ENCODE results near the gene MYO7A. TPM values are rescaled to one million over a fixed set of nuclear protein-coding genes. Genes with fewer than 3 reads are reported as not detected.

Gene MYO7A
- total RNA-seq, 1 experiment from 2014 or later, result 0.75 TPM

DNA sequence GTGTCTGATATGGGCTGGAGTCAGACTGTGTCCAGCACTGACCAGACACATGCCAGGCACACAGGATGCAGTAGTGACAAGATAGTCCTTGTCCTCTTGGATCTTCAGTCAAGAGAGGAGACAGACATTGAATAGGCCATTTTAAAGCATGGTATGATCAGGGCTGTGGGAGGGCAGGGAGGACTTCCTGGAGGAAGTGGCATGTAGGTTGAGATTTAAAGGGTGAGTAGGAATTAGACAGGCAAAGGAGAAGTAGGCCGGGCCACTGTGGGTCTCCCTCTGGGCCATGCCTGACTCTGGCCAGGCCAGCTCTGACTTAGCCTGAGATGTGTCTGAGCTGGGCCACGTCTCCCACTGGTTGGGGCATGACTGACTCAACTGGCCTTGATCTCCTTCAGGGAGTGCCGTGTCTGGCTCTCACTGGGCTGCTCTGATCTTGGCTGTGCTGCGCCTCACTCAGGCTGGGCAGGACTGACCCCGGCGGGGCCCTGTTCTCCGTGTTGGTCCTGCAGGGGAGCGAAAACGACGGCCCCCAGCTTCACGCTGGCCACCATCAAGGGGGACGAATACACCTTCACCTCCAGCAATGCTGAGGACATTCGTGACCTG is 71.2 kb downstream of the MYO7A start:
- no peak for DNase-seq (ENCODE audit: low read depth)

DNA sequence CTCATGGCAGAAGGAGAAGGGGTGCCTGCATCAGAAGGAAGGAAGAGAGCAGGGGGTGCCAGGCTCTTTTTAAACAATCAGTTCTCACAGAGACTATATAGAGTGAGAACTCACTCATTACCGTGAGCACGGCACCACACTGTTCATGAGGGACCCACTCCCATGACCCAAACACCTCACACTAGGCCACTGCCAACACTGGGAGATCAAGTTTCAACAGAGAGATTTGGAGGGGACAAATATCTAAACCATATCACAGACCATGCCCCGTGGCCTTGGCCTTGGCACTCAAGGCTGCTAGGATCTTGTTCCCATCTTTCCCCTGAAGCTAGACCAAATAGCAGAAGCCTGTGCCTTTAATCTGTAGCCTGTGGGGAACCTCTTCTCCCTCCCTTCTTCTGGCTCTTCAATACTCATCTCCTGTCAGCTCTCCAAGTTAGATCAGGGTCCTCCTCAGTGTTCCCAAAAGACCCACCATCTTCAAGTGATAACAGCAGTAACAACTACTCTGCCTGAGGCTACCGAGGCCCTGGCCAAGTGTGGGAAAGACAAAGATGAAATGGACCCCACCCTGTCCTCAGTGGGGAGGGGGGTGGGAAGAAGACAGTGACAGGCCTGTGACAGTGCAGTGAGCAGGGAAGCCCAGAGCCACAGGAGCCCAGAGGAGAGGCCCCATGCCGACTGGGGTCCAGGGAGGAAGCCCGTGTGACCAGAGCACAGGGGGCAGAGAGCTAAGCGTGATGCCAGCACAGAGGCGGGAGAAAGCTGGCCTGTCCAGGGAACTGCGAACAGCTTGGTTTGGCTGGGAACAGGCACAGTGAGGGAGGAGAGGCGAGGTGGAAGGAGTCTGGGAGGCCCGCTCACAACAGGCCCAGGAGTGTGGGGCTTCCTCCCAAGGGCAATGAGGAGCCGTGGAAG is 72.6 kb downstream of the MYO7A start:
- DNase-seq (ENCODE audit: low read depth), result no peak

- no peak for DNase-seq (ENCODE audit: low read depth)
Measured at GRCh38 chr11:77201370-77201769, 73.3 kb downstream of the MYO7A start.

DNA sequence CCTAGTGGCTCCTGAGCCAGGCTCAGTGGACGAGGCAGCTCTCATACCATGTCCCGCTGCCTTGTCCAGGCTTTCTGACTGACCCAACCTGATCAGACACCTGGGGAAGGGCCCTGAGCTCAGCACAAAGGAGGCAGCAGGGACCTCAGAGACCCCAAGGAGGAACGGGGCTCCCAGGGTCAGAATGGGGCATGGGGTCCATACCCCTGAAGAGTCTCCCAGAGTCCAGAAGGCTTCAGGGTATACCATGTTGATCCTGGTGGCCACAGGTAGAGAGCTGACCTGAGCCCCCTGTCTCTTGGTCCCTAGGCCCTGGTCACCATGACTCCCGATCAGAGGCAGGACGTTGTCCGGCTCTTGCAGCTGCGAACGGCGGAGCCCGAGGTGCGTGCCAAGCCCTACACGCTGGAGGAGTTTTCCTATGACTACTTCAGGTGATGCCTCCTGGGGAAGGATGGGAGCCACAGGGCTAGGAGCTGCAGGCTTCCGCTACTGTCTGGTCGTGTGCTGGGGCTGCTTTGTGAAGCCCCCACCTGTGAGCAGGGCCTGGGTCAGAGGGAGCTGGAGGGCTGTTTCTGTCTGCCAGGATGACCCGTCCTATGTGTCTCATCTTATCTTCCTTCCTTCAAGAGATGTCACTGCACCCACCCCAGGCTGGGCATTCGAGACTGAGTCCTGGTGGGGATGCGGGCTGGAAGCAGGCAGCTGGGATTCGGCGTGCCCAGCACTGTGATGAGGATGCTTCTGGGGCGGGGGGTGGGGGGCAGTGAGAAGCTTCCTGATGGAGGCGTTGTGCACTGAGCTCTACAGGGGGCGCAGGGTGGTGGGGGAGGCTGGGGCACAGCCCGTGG is 74.2 kb downstream of the MYO7A start:
- DNase-seq (ENCODE audit: low read depth), result no peak

GRCh38 chr11:77202941-77203900 is 75.2 kb downstream of the MYO7A start:
- DNase-seq (ENCODE audit: low read depth), result no peak

DNA sequence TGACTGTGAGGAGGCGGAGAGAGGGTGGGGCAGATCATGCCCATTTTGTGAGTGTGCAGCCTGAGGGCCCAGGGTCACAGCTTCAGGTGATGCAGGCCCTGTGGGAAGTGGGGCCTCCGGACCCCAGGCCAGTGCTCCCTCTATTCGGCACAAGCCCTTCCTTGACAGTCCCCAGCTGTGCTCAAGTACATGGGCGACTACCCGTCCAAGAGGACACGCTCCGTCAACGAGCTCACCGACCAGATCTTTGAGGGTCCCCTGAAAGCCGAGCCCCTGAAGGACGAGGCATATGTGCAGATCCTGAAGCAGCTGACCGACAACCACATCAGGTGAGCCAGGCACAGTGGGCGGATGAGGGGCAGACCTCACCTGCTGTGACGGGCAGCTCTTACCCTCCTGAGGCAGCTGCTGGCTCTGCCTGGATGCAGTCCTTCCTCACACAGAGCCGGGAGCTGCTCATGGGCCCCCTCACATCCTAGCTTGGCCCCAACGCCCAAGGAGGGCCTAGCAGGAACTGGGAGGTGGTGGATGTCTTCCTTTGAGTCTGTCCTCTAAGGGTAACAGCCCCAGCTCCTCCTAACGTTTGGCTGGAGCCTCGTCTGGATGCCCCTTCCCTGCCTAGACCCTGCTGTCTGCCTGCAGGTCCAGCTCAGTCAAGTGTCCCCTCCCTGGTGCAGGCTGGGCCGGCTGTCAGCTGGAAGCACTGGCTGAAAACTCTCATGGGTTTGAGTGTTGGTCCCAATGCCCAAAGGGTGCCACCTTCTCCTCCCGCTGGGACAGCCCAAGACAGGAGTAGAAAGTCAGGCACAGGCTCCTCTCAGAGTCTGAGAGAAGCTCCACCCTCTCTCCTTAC is 76.1 kb downstream of the MYO7A start:
- DNase-seq (ENCODE audit: low read depth), result no peak

DNA sequence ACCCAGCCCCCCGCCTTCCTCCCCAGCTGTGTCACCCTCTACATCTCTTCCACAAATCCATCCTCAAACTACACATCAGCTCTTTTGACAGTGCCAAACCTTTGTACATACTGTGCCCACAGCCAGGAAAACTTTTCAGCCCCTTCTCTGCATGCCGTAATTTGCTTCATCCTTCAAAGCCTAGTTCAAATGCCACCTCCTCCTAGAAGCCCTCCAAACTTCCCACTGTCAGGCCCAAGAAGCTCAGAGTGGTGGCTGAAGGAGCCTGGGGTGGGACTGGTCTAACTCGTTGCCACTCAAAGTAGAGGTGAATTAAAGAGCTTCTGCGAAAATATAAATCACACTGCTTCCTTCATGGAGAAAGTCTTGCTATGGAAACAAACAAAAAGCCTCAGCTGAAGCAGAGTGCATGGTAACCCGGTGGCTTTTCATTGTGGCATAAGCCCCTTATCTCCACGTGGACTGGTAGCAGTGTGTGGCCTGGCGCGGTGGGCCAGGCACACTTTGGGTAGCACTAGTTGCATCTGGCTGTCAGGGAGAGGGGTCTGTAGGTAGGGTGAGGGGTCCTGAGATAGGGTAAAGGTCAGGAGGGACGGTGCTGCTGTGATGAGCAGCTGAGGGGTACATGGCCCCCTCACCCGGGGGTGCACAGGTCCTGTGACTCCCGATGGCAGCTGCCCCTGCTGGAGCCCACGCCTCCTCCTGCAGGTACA is 76.9 kb downstream of the MYO7A start:
- no peak for DNase-seq (ENCODE audit: low read depth)

GRCh38 chr11:77205467-77206263 is 77.6 kb downstream of the MYO7A start:
- DNase-seq (ENCODE audit: low read depth), result no peak

DNA sequence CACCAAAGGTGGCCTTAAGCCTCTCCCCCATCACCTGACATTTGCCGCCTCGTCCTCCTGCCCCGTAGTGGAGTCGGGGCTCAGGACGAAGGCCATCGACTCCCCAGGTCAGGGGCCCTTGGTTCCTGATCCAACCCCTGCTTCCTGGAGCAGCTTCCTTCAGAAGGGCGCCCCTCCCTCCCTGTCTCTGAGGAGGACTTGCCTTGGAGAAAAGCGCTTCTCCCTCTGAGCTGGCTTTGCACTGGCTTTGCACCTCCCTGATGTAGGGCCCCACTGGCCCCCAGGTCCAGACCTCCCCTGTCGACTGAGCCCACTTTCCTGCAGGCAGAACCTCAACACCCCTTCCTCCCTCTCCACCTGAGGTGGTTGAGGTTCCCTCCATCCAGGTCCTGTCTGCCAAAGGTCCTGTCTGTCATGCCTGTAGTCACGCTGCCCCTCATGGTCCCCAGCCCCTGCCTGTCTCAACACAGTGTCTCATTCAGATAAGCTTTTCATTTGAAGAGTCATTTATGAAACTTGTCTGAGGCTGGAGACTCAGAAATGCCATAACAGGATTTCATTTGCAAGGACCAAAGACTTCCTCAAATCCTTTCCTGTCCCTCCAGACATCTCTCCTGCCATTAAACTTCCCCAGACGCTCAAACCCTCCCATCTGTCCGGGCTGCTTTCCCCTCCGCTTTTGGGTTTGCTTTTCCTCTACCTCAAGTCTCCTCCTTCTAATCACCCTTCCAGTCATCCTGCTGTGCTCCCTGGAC is 78.4 kb downstream of the MYO7A start:
- no peak for DNase-seq (ENCODE audit: low read depth)

- DNase-seq (ENCODE audit: low read depth), result no peak
Measured at GRCh38 chr11:77207019-77207485, 79.0 kb downstream of the MYO7A start.

- peak; percentile 26 for DNase-seq (ENCODE audit: low read depth)
Measured at GRCh38 chr11:77207618-77208313, 79.7 kb downstream of the MYO7A start.

DNA sequence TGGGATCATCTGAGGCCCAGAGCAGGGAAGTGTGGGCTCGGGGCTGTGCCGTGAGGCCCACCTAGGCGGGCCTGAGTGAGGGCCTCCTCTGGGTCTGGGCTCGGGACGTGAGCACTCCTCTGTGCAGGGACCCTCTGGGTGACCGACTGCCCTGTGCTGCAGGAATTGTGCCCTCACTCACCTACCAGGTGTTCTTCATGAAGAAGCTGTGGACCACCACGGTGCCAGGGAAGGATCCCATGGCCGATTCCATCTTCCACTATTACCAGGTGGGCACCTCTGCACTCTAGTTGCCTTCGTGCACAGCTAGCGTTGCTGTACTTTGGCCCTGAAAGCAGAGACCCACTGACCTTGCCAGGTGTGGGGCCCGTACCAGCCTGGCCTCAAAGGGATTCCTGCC is 80.5 kb downstream of the MYO7A start:
- no peak for DNase-seq (ENCODE audit: low read depth)

DNA sequence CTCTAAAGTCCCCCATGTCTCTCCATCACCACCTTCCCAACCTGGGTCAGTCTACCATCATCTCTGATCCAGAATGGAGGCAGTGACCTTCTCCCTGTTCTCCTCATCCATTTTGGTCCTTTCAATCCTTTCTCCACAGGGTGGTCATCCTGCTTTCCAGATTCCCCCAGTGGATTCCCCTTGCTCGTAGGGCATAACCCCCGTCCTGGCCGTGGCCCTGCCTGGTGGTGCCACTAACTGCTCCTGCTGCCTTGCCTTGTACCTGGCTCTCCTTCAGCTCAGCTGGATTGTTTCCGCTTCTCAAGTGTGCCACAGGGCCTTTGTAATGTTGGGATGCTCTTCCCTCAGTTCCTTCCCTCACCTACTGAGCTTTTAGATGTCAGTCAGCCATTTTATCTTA is 81.6 kb downstream of the MYO7A start:
- DNase-seq (ENCODE audit: low read depth), result no peak

GRCh38 chr11:77211040-77211451 is 83.0 kb downstream of the MYO7A start:
- no peak for DNase-seq (ENCODE audit: low read depth)

DNA sequence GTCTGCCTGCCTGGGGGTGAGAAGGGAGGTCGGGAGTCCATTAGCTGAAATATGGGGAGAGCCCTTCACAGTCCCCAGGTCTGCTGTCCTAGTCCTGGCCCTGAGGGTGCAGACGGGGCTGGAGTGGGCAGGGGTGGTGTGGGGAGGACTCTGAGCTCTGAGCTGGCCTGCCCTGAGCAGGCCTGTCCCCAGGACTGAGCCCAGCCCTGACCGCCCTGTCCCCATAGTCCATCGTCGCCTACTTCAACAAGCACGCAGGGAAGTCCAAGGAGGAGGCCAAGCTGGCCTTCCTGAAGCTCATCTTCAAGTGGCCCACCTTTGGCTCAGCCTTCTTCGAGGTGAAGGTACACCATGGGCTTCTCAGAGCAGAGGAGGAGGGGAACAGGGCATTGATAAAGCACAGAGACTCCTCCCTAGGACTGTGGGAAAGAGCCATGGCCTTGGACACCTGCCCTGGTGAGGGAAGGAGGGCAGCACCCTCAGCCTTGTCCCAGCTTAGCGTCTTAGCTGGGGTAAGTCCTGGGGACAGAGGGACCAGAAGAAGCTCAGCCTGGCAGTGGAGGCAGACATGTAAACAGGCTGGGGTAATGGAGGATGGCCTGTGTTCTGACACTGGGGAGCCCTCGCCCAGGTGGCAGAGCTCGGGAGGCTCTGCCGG is 83.7 kb downstream of the MYO7A start:
- DNase-seq (ENCODE audit: low read depth), result no peak

DNA sequence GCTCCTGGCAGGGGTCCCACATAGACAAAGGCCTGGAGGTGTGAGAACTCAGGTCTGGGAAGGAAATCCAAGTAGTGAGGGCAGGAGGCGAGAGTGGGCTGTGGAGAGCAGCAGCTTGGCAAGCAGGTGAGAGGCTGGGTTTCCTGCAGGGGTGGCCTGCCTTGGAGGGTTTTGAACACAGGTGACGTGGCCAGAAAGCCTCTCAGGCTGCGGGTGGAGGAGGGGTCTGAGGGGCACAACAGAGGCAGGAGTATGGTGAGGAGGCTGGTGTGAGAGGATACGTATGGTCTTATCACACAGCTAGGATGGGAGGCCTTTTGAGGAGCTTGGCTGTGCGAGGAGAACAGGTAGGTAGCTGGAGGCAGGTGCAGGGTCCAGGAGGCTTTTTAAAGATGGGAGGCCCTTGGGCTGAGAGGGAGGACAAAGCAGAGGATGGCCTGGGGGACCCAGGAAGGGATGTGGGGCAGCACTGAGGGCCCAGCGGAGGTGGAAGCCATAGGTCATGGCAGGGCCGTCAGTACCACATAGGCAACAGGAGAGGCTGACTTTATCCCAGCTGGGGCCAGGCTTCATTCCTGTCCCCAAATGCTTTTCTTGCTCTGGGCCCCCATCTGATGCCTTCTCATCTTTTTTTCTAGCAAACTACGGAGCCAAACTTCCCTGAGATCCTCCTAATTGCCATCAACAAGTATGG is 84.4 kb downstream of the MYO7A start:
- DNase-seq (ENCODE audit: low read depth), result no peak

Measured in LHCN-M2 (cell line).